ENCODE measurements around the gene TERB2. TPM values are rescaled to one million over a fixed set of nuclear protein-coding genes. Genes with fewer than 3 reads are reported as not detected.
"Not testable (repeated sequence)": the region's sequence is repeated elsewhere in the genome, so short reads cannot be mapped to it uniquely, and the experiment has no call there.

Gene TERB2
- total RNA-seq, 4 donors from 2014 or later: not detected

DNA sequence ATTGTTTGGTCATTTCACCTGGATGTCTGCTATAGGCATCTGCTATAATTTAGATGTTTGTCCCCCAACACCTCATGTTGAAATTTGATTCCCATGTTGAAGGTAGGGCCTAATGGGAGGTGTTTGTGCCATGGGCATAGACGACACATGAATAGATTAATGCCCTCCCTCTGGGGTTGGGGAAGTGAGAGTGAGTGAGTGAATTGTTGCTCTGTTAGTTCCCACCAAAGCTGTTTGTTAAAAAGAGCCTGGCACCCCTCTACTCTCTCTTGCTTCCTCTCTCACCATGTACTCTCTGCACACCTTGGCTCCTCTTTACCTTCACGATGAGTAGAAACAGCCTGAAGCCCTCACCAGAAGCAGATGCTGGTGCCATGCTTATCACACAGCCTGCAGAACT lies 42.6 kb downstream of the TERB2 start:
- no peak overlapping the region for H3K27ac ChIP-seq
- TF ChIP-seq POLR2A (IDR thresholded peaks at IDR 0.05) (no peak), POLR2AphosphoS5 (IDR thresholded peaks at IDR 0.05) (no peak), EP300 (IDR thresholded peaks at IDR 0.05; ENCODE audit: low read depth) (no peak)
- TF ChIP-seq, protein P1, sequence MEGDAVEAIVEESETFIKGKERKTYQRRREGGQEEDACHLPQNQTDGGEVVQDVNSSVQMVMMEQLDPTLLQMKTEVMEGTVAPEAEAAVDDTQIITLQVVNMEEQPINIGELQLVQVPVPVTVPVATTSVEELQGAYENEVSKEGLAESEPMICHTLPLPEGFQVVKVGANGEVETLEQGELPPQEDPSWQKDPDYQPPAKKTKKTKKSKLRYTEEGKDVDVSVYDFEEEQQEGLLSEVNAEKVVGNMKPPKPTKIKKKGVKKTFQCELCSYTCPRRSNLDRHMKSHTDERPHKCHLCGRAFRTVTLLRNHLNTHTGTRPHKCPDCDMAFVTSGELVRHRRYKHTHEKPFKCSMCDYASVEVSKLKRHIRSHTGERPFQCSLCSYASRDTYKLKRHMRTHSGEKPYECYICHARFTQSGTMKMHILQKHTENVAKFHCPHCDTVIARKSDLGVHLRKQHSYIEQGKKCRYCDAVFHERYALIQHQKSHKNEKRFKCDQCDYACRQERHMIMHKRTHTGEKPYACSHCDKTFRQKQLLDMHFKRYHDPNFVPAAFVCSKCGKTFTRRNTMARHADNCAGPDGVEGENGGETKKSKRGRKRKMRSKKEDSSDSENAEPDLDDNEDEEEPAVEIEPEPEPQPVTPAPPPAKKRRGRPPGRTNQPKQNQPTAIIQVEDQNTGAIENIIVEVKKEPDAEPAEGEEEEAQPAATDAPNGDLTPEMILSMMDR (IDR thresholded peaks at IDR 0.05): no peak

DNA sequence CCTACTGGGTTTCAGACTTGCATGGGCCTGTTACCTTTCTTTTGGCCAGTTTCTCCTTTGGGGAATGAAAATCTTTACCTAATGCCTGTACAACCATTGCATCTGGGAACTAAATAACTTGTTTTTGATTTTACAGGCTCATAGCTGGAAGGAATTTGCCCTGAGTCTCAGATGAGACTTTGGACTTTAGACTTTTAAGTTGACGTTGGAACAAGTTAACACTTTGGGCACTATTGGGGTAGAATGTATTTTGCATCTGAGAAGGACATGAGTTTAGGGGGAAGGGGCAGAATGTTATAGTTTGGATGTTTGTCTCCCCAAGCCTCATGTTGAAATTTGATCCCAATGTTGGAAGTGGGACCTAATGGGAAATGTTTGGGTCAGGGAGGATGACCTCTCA lies 44.7 kb downstream of the TERB2 start:
- in situ Hi-C loops (cut with MboI; ENCODE audit: low pct_ligation_motif_present in 1 of 4, low pct_unique_long_range_greater_than_20kb in 1 of 4, low sequenced_read_pairs in 3 of 4); H3K9me3 ChIP-seq; H3K4me3 ChIP-seq; intact Hi-C loops (cut with DNase I; ENCODE audit: low total_unique reads); DNase-seq; H3K4me1 ChIP-seq; H3K36me3 ChIP-seq; H3K27ac ChIP-seq; H3K27me3 ChIP-seq: not testable (repeated sequence)
- 33% methylated on average over 1 of the region's 1 CpG; no CpG with 5 or more reads in 1 of the 2 donors for WGBS, 2 donors (ENCODE audit: low coverage in 1 of 2)

More for the DNA sequence above, 42.6 kb downstream of the TERB2 start:
- intact Hi-C loops (cut with DNase I; ENCODE audit: low total_unique reads): no loop called here
- Histone ChIP-seq H3K36me3 (no peaks in the 10 kb centered on the region), H3K4me3 (no peak overlapping the region), H3K27me3 (no peaks in the 10 kb centered on the region), H3K9me3 (no peaks in the 10 kb centered on the region), H3K4me1 (no peaks in the 10 kb centered on the region)
- DNase-seq: no peak
- 89% methylated on average over 2 of the region's 2 CpGs; no CpG with 5 or more reads in 1 of the 2 donors for WGBS, 2 donors (ENCODE audit: low coverage in 1 of 2)
- in situ Hi-C loops (cut with MboI; ENCODE audit: low pct_ligation_motif_present in 1 of 4, low pct_unique_long_range_greater_than_20kb in 1 of 4, low sequenced_read_pairs in 3 of 4): no loop called here

DNA sequence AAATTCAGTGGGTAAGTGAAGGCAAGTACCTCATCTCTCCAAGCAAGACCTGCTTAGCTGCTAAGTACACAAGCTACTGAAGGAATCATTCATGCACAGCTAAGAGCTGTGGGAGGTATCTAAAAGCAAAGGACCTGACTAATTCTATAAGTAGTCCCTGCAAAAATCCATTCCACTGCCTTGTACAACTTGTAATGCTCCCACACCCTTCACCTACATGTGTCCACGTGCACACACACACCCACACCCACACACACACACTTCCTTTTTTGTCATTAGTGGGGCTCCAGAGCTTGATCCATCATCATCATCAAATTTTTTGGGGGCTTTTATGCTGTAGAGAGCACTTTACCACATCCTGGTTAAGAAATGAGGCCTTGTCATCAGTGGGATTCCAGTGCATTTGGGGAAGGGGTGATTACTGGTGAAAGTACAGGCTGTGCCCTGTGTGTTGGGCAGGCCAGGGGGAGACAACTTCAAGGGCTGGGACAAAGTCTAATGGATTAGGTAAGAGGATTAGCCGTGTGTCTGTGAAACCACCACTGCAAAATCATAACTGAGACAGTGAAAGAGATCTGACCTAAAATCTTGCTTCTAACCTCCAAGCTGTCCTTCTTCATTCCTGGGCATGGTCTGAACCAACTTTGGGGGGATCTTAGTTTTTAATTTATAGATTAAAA lies 47.4 kb downstream of the TERB2 start:
- H3K4me1 ChIP-seq; H3K4me3 ChIP-seq; H3K27me3 ChIP-seq; H3K27ac ChIP-seq; intact Hi-C loops (cut with DNase I; ENCODE audit: low total_unique reads); H3K36me3 ChIP-seq; in situ Hi-C loops (cut with MboI; ENCODE audit: low pct_ligation_motif_present in 1 of 4, low pct_unique_long_range_greater_than_20kb in 1 of 4, low sequenced_read_pairs in 3 of 4); H3K9me3 ChIP-seq; DNase-seq: not testable (repeated sequence)
- WGBS, 2 donors (ENCODE audit: low coverage in 1 of 2): 40 to 63% methylated on average over 1 to 2 of the region's 2 CpGs

DNA sequence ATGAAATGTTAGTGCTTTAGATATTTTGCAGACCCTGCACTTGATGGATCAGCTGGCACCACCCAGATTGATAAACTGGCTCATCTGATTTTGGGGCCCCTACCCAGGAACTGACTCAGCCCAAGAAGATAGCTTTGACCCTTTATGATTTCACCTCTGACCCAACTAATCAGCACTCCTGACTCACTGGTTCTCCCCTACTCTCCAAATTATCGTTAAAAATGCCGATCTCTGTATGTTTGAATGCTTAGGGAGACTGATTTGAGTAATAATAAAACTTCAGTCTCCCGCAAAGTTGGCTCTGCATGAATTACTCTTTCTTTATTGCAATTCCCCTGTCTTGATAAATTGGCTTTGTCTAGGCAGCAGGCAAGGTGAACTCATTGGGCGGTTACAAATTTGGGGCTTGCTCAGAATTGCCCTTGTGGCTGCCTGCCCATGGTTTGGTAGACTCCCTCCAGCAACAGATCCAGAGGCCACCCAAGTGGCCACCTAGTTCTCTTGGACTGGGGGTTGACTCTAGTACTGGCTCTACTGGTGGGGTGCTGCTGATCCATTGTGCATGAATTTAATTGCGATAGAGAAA lies 48.2 kb downstream of the TERB2 start:
- H3K9me3 ChIP-seq; in situ Hi-C loops (cut with MboI; ENCODE audit: low pct_ligation_motif_present in 1 of 4, low pct_unique_long_range_greater_than_20kb in 1 of 4, low sequenced_read_pairs in 3 of 4); H3K27me3 ChIP-seq; H3K27ac ChIP-seq; DNase-seq; H3K4me3 ChIP-seq; H3K36me3 ChIP-seq; intact Hi-C loops (cut with DNase I; ENCODE audit: low total_unique reads); H3K4me1 ChIP-seq: not testable (repeated sequence)
- WGBS, 2 donors (ENCODE audit: low coverage in 1 of 2): 77% methylated on average over 5 of the region's 5 CpGs; no CpG with 5 or more reads in 1 of the 2 donors

DNA sequence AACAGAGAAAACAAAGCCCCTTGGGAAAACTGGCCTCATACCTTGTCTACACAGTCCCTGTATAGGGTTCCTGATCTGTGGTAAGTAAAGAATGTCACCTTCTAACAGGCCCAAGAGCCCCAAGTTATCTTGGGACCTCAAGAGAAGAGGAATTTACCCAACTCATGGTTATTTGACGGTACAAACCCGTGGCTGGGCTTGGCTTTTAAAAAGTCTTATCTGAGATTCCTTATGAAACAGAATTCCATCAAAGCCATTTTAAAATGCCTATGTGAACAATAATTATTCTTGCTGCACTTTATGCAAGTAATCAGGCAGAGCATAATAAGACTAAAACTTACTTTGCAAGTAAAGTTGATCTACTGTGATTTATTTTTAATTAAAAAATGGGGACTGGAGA lies 52.6 kb downstream of the TERB2 start:
- Histone ChIP-seq H3K4me3 (no peak overlapping the region), H3K4me1 (no peaks in the 10 kb centered on the region), H3K27me3 (peaks cover 4% of the 10 kb centered on the region), H3K9me3 (no peaks in the 10 kb centered on the region), H3K36me3 (no peaks in the 10 kb centered on the region), H3K27ac (no peak overlapping the region)
- no peak for DNase-seq
- in situ Hi-C loops (cut with MboI; ENCODE audit: low pct_ligation_motif_present in 1 of 4, low pct_unique_long_range_greater_than_20kb in 1 of 4, low sequenced_read_pairs in 3 of 4) (no loop called here), intact Hi-C loops (cut with DNase I; ENCODE audit: low total_unique reads) (no loop called here)
- WGBS, 2 donors (ENCODE audit: low coverage in 1 of 2): 75 to 78% methylated on average over 2 of the region's 2 CpGs
- TF ChIP-seq POLR2AphosphoS5 (IDR thresholded peaks at IDR 0.05) (no peak), EP300 (IDR thresholded peaks at IDR 0.05; ENCODE audit: low read depth) (no peak)
- TF ChIP-seq, protein P1 (IDR thresholded peaks at IDR 0.05): no peak

DNA sequence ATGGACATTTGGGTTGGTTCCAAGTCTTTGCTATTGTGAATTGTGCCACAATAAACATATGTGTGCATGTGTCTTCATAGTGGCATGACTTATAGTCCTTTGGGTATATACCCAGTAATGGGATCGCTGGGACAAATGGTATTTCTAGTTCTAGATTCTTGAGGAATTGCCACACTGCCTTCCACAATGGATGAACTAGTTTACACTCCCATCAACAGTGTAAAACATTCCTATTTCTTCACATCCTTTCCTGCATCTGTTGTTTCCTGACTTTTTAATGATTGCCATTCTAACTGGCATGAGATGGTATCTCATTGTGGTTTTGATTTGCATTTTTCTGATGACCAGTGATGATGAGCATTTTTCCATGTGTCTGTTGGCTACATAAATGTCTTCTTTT lies 58.6 kb downstream of the TERB2 start:
- 80 to 83% methylated on average over 1 of the region's 1 CpG for WGBS, 2 donors (ENCODE audit: low coverage in 1 of 2)
- H3K27me3 ChIP-seq: peaks cover 14% of the 10 kb centered on the region
- DNase-seq; in situ Hi-C loops (cut with MboI; ENCODE audit: low pct_ligation_motif_present in 1 of 4, low pct_unique_long_range_greater_than_20kb in 1 of 4, low sequenced_read_pairs in 3 of 4); H3K4me3 ChIP-seq; H3K9me3 ChIP-seq; H3K27ac ChIP-seq; H3K36me3 ChIP-seq; H3K4me1 ChIP-seq; intact Hi-C loops (cut with DNase I; ENCODE audit: low total_unique reads): not testable (repeated sequence)

DNA sequence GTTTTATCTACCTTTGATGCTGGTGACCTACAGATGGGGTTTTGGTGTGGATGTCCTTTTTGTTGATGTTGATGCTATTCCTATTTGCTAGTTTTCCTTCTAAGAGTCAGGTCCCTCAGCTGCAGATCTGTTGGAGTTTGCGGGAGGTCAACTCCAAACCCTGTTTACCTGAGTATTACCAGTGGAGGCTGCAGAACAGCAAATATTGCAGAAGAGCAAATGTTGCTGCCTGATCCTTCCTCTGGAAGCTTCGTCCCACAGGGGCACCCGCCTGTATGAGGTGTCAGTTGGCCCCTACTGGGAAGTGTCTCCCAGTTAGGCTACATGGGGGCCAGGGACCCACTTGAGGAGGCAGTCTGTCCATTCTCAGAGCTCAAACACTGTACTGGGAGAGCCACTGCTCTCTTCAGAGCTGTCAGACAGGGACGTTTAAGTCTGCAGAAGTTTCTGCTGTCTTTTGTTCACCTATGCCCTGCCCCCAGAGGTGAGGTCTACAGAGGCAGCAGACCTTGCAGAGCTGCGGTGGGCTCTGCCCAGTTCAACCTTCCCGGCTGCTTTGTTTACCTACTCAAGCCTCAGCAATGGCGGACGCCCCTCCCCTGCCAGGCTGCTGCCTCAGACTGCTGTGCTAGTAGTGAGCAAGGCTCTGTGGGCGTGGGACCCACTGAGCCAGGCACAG lies 63.9 kb downstream of the TERB2 start:
- H3K27ac ChIP-seq; intact Hi-C loops (cut with DNase I; ENCODE audit: low total_unique reads); H3K4me3 ChIP-seq; DNase-seq; in situ Hi-C loops (cut with MboI; ENCODE audit: low pct_ligation_motif_present in 1 of 4, low pct_unique_long_range_greater_than_20kb in 1 of 4, low sequenced_read_pairs in 3 of 4); H3K9me3 ChIP-seq; H3K36me3 ChIP-seq: not testable (repeated sequence)
- peaks cover 21% of the 10 kb centered on the region for H3K27me3 ChIP-seq
- WGBS, 2 donors (ENCODE audit: low coverage in 1 of 2): 86% methylated on average over 9 of the region's 9 CpGs; no CpG with 5 or more reads in 1 of the 2 donors
- peaks cover 7 to 15% (median 10%) of the 10 kb centered on the region in 4 donors for H3K4me1 ChIP-seq

DNA sequence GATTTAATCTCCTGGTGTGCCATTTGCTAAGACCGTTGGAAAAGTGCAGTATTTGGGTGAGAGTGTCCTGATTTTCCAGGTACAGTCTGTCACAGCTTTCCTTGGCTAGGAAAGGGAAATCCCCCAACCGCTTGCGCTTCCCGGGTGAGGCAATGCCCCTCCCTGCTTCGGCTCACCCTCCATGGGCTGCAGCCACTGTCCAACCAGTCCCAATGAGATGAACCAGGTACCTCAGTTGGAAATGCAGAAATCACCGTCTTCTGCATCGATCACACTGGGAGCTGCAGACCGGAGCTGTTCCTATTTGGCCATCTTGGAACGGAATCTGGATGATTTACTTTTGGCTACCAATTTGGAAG lies 64.4 kb downstream of the TERB2 start:
- H3K4me3 ChIP-seq; intact Hi-C loops (cut with DNase I; ENCODE audit: low total_unique reads); H3K36me3 ChIP-seq; DNase-seq; H3K27ac ChIP-seq; H3K9me3 ChIP-seq; in situ Hi-C loops (cut with MboI; ENCODE audit: low pct_ligation_motif_present in 1 of 4, low pct_unique_long_range_greater_than_20kb in 1 of 4, low sequenced_read_pairs in 3 of 4): not testable (repeated sequence)
- WGBS, 2 donors (ENCODE audit: low coverage in 1 of 2): 93% methylated on average over 9 of the region's 9 CpGs; no CpG with 5 or more reads in 1 of the 2 donors
- peaks cover 7 to 15% (median 10%) of the 10 kb centered on the region in 4 donors for H3K4me1 ChIP-seq
- H3K27me3 ChIP-seq: peaks cover 21% of the 10 kb centered on the region

All from transverse colon (tissue), 4 donors.